Measurements from ENCODE around the gene IGFN1.

The IGFN1 gene

DNA sequence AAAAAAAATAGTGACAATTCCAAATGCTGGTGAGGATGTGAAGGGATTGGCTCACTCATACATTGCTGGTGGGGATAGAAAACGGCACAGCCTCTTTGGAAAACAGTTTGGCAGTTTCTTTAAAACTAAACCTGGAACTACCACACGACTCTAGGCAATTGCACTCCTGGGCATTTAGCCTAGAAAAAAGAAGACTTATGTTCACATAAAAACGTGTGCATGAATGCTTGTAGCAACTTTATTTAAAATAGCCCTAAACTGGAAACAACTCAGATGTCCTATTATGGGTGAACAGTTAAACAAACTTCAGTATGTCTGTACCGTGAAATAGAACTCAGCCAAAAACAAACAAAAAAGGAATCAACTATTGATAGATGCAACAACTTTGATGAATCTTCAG lies 26.9 kb upstream of the IGFN1 start:
- DNase-seq, result no peak

GRCh38 chr1:201164645-201165044 lies 26.0 kb upstream of the IGFN1 start:
- DNase-seq, result no peak

DNA sequence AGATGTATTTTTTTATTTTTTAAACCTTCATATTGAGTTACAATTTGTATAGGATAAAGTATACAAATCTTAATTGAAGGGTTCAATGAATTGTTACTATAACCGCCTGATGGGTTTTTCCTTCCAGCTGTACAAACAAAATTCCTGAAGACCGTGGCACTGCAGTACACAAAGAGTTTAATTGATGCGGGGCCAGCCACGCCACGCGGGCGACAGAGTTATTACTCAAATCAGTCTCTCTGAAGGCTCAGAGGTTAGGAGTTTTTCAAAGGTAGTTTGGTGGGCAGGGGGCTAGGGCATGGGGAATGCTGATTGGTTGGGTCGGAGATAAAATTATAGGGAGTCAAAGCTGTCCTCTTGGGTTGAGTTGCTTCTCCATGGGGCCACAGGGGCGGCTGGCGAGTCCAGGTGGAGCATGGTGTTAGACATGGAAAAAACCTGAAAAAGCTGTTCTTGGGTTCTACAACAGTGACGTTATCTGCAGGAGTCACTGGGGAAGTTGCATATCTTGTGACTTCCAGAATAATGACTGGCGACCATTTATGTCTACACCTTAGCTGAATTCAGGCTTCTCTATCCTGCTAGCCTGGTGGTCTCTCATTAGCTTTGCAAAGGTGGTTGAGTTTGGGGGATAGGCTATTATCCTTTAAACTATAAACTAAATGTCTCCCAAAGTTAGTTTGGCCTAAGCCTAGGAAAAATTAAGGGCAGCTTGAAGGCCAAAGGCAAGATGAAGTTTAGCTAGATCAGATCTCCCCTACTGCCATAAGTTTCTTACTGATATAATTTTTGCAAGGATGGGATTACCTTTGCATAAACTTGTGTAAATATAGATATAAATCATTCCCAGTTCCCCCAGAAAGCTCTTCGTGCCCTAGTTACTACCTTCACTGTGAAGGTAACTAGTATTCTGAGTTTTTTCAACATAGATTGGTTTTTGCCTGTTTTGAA lies 23.3 kb upstream of the IGFN1 start:
- no peak for DNase-seq

DNA sequence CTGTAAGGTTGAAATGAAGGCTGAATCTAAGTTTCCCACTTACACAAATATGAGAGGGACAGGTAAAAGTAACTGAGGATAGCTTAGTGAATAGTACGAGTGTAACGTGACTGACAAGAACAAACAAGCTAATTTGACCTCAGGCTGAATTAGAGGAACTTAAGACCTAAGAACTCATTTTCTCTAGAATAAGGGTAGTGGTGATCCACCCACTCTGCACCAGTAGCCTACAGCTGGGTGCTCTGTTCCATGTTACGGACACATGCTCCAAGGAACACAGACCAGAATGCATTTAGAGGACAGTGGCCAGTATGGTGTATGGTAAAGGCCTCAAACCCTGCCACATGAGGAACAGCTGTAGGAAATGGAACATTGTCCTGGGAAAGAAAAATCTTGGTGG lies 21.4 kb upstream of the IGFN1 start:
- no peak for DNase-seq

- no peak for DNase-seq
These were observed 20.6 kb upstream of the IGFN1 start for GRCh38 chr1:201169971-201170532.

GRCh38 chr1:201170533-201171062 lies 20.0 kb upstream of the IGFN1 start:
- peak; percentile 93 for DNase-seq

DNA sequence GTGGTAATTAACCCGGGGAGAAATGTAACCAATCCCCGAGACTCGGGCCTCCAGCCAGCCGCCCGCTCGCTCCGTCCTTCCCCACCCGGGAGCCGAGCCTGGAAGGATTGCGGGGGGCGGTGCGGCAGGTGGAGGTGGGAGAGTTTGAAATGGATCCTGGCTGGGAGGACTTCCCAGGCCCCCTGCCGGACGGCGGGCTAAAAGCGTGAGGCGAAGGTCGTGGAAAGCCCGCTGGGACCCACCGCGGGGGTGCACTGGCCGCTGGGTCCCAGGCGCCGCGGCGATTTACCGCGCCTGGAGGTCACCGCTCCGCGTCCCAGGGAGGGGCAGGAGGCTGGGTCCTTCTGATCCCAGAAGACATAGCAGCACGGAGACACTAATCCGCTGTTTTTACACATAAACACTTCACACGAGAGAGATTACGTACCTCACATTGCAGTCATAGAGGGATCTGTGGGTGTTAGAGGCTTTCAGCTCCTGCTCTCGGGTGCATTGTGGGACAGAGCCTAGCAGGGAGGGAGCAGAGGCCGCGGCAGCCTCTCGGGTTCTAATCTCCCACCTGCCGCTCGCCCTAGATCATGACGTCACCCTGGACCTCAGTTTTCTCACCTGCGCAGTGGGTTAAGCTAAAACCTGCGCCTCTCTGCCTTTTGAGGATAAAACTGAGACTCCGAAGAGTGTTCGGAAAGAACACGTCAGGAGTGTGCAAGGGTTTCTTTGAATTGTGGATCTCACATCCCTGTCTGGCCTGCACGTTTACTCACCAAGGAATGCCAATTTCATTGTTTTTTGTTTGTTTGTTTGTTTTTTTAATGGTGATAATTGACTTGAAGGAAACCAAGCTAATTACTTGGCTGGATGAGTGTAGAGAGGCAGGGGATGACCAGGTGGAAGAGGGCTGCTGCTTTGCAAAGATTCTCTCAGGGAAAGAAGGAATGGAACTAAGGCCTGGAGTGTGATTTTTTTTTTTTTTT lies 19.3 kb upstream of the IGFN1 start:
- DNase-seq, result peak; percentile 53

DNA sequence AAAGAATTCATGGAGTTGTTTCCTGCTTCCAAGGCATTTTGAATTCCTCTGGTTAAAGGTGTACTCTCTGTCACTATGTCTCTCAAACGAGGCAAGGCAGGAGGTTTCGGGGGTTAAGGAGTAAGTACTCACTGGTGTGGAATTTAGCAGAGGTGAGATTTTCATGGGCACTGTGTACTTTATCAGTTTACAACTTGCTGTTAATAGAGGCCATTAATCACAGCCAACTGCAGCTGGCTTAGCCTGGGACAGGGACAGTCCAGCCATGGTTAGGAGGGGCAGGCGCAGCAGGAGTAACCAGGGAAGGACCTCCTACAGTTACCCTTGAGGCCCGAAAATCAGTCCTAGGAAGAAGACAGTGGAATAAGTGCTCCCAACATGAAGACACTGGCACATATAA lies 18.3 kb upstream of the IGFN1 start:
- no peak for DNase-seq

GRCh38 chr1:201172999-201173610 lies 17.5 kb upstream of the IGFN1 start:
- DNase-seq, result no peak

DNA sequence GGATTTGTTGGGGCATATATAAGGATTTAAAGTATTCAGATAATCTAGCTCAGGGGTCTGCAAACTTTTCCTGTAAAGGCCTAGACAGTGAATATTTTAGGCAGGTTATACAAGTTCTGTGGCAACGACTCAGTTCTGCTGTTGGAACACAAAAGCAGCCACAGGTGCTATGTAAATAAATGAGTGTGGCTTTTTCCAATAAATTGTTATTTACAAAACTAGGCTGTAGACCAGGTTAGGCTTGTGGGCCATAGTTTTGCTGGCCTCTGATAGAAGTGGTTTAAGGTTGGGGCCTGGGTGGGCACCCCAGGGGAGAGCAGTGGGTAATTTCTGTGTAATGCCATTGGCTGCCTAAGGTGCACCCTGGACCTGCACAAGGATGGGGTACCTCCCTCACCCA lies 16.9 kb upstream of the IGFN1 start:
- no peak for DNase-seq

DNA sequence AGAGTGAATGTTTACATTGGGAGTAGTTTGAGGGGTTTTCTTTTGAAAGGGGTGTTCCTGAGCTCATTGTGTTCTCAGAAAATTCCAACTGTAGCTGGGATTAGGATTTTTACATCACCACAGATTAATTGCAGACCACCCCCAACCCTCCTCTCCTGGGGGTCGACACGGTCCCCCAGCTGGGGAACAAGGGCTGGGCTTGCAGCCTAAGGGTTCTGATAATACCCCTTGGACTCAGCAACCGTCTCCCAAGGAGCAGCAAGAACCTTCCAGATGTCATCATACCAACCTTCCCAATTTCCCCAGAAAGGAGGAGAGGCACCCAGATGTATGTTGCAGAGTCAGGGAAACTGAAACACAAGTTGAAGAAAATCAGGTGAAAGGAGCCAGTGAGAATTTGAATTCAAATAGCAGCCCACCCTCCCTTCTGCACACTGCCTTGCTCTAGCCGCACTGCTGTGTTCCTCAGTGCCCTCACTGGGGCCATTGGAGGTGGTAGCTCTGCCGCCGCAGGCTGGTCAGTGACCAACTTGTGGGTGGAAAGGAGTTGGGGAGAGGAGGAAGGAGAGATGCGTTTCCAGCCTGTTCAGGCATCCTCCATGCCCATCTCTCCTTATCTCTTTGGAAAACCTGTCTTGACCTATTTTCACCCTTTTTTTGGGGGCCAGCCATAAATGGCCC lies 14.7 kb upstream of the IGFN1 start:
- no peak for DNase-seq

- no peak for DNase-seq
These were observed 13.7 kb upstream of the IGFN1 start for GRCh38 chr1:201176940-201177339.

GRCh38 chr1:201178718-201179117 lies 11.9 kb upstream of the IGFN1 start:
- no peak for DNase-seq

- no peak for DNase-seq
These were observed 10.5 kb upstream of the IGFN1 start for GRCh38 chr1:201180141-201180540.

GRCh38 chr1:201180901-201181300 lies 9.7 kb upstream of the IGFN1 start:
- no peak for DNase-seq

DNA sequence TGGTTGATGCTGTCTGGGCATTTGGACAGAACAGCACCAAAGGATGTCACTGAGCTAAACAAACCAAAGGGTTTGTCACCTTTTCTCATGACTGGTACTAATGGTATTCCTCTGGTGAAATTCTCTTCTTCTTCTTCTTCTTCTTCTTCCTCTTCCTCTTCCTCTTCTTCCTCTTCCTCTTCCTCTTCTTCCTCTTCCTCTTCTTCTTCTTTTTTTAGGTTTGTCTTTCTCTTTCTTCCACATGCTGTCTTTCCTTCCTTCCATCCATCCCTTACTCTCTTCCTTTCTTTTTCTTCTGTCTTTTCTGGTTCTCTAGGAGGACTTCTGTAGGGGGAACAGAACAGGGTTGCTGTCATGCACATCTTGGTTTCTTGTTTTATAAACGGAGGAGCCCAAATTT lies 9.3 kb upstream of the IGFN1 start:
- no peak for DNase-seq

- no peak for DNase-seq
These were observed 8.9 kb upstream of the IGFN1 start for GRCh38 chr1:201181726-201182125.

GRCh38 chr1:201183209-201183608 lies 7.4 kb upstream of the IGFN1 start:
- peak; percentile 39 for DNase-seq

- no peak for DNase-seq
These were observed 6.9 kb upstream of the IGFN1 start for GRCh38 chr1:201183753-201184152.

DNA sequence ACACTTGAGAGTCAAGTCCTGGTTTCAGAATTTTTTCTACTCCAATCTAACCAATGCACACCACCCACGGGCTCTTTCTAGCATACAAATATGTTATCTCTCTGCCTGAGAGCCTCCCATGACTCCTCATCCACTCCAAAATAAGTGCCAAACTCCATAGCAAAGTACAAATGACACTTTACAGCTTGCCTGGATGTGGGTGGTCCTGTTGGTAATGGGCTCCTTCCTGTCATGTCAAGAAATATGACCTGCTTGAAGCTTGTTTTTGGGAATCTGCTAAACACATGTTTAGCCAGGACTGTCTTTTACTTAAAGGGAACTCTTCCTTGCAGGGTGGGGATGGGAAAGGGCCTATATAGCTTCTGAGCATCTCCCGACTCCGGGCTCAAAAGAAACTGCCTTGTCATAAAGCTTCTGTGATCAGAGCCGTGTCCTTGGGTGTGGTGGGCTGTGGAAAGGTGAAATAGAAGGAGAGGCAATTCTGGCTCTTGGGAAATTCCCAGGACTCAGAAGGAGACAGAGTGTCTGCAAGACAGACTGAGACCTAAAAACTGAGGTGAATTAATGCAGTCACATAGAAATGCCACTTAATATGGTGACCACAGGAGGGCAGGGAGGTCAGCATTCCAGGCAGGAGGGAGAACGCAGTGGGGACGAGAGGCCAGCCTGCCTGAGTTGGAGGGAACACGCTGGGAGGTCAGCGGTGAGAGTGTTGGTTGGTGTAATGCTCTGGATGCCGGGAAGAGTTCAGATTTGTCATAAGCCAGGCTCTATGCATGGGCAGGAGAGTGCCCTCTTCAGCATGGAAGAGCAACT lies 6.1 kb upstream of the IGFN1 start:
- DNase-seq, result peak; percentile 5

GRCh38 chr1:201185123-201185453 lies 5.5 kb upstream of the IGFN1 start:
- no peak for DNase-seq
